ENCODE data around the gene EFNA5.

Gene EFNA5

GRCh38 chr5:107430071-107430625 is 240.6 kb downstream of the EFNA5 start:
- DNase-seq (ENCODE audit: low read depth, low spot score), result no peak

DNA sequence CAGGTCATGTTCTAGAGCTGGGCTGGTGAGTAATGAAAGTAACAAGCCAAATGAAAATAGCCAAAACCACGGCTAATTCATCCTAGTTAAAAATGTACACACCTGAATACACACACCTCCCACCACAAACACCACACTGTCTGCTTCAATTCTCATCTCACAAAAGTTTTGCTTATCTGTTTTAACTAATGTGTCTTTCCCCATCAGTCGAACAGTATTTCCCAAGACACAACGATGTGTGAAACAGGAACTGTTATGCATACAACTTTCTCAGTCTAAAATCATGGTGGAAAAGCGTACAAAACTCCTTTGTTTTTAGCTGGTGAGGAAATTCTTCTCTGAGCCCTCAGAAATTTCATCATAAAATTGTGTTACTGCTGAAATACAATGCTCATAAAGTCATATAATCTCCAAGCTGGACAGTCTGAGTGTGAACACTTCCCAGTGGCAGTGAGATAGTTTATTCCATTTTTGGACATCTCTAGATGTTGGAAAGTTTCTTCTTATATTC is 242.4 kb downstream of the EFNA5 start:
- DNase-seq (ENCODE audit: low read depth, low spot score), result no peak

DNA sequence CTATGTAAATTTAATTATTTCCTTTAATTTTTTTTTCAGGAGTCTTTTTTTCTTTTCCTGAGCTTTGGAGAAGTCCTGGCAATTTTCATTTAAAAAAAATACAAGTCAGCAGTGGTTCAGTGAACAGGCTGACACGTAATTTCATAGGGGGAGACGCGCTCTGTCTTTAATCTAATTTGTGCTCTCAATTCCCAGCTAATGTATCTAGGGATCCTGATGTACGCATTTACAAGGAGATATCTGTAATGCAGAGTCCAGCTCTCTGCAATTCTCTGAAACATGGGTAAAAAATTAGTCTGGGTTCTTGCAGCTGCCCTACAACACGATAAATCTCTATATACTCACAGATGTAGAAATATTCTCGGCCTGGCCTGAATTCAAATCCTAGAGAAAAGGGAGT is 243.9 kb downstream of the EFNA5 start:
- no peak for DNase-seq (ENCODE audit: low read depth, low spot score)

GRCh38 chr5:107426209-107426608 is 244.5 kb downstream of the EFNA5 start:
- no peak for DNase-seq (ENCODE audit: low read depth, low spot score)

GRCh38 chr5:107425541-107426031 is 245.2 kb downstream of the EFNA5 start:
- DNase-seq (ENCODE audit: low read depth, low spot score), result no peak

GRCh38 chr5:107424491-107424890 is 246.2 kb downstream of the EFNA5 start:
- no peak for DNase-seq (ENCODE audit: low read depth, low spot score)

DNA sequence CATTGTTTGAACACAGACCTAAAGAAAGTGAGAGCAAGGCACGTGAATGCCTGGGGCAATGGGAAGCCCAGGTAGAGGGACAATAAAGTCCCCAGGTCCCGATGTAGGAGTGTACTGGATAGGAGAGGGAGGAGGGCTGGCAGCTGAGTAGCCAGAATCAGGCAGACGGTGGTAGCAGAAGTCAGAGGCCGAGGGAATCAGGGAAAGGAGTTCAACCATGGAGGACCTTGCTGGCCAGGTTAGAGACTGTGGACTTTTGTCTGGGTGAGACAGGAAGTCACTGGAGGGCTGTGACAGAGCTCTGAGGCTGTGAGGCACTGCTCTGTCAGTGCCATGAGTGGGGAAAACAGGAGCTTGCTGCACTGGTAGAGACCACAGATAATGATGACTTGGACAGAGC is 248.2 kb downstream of the EFNA5 start:
- DNase-seq (ENCODE audit: low read depth, low spot score), result no peak

DNA sequence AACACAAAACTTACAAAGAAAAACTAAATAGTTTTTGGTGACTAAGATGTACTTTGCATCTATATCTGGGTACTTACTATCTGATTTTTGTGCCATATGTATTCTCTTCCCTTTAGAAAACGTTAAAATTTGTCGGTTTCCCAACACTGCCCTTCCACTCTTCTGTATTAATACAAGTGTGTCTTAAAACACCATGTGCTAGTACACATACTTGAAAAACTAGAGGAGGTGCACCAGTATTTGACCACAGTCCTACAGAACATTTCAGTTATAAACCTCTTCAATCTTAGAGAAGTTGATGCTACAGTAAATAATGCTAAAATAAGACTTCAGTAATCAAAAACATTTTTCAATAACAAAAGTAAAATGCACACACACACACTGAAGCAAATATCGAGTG is 251.2 kb downstream of the EFNA5 start:
- DNase-seq (ENCODE audit: low read depth, low spot score), result no peak

GRCh38 chr5:107418902-107419301 is 251.8 kb downstream of the EFNA5 start:
- no peak for DNase-seq (ENCODE audit: low read depth, low spot score)

- DNase-seq (ENCODE audit: low read depth, low spot score), result no peak
Observed at GRCh38 chr5:107418071-107418470, 252.7 kb downstream of the EFNA5 start.

DNA sequence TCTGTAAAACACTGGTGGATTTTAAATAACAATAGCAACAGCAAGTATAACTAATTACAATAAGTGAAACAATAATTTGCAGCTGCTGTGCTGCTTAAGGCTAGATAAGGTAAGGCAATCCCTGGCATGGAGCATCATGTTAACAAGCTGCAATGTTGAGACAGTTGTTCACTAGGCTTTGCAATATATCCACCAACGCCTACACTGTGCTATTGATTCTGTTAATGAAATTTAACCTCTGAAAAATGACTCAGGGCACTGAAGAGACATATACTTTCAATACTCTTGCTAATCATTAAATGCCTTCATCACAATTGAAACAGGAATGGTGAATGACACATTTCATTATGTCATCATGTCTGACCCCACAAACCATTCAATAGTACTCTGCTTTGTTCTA is 255.0 kb downstream of the EFNA5 start:
- DNase-seq (ENCODE audit: low read depth, low spot score), result no peak

DNA sequence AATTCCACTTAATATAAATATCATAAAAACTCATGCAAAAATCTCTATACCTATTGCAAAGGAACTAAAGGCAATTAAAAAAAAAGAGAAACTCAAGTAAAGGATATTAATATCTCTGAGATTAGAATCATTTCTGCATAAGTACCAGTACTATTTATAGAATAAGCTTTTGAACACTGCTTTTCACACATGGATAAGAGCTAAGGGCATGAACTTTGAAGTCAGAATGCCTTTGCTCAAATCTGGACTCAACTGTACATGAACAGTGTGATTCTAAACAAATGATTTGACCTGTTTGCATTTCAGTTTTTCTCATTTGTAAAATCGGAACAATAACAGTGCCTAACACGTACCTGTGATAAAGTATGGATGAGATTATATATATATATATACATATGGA is 255.9 kb downstream of the EFNA5 start:
- DNase-seq (ENCODE audit: low read depth, low spot score), result no peak

- DNase-seq (ENCODE audit: low read depth, low spot score), result no peak
Observed at GRCh38 chr5:107413754-107414153, 257.0 kb downstream of the EFNA5 start.

- DNase-seq (ENCODE audit: low read depth, low spot score), result no peak
Observed at GRCh38 chr5:107408564-107408963, 262.2 kb downstream of the EFNA5 start.

GRCh38 chr5:107407713-107408298 is 262.9 kb downstream of the EFNA5 start:
- no peak for DNase-seq (ENCODE audit: low read depth, low spot score)

- DNase-seq (ENCODE audit: low read depth, low spot score), result no peak
Observed at GRCh38 chr5:107404595-107405374, 266.0 kb downstream of the EFNA5 start.

DNA sequence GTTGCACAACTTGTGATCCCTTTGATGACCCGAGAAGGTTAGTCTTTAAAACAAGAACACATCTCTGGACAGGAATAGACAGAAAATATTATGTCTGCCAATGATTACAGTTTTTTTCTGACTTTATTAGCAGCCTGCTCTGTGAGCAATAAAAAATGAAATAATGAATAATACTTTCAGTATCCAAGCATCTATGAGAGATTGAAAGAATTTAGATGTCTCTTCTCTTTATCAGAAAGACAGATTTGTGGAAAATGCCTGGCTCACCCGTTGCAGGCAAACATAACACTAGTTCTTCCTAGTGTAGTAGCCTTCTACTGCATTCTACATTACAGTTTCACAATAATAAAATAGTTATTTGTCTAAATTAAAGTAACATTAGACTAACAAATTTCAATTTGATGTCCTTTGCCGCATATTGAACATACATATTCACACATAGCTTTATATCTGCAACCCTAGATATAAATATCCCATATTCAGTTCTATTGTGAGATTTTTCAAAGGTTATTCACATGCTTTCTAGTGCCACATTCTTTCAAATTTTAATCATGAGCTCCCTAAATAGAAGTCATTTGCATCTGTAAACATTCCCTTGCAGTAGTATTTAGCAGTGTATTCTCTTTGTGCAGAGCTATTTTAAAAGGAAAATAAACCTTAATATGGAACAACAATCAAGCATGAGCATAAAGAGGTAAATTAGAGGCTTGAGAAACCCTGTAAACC is 267.3 kb downstream of the EFNA5 start:
- DNase-seq (ENCODE audit: low read depth, low spot score), result no peak

DNA sequence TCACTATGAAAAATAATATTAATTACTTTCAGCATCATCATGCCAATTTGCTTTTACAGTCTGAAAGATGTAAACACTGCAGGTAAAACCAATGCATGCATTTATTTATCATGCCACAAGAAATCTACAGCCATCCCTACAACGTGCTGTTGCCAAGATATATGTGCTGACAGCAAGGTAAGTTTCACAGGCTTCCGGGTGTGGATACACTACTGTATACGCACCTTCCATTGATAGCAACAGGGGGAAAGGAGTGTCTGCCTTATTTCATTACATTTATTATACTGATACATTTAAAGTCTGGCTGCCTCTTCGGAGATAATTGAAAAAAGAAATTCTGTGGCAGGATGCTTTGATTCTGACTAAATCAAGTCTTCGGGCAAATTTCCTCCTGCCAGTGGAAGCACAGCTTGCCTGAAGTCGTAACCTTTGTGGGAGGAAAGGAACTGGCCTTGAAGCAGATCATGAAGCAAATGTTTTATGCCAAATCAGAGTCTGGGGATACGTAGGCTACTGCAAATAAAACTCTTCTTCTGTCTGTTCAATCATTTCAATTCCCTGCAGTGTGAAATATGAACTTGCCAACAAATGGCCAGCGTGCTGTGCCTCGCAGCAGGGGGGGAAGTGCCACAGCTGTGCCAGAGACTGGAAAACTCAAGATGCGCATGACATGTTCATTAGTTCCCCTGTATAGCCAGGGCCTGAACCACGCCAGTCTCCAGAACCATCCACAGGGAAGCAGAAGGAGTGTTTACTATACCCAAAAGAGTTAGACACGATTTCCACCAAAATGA is 268.1 kb downstream of the EFNA5 start:
- DNase-seq (ENCODE audit: low read depth, low spot score), result no peak

DNA sequence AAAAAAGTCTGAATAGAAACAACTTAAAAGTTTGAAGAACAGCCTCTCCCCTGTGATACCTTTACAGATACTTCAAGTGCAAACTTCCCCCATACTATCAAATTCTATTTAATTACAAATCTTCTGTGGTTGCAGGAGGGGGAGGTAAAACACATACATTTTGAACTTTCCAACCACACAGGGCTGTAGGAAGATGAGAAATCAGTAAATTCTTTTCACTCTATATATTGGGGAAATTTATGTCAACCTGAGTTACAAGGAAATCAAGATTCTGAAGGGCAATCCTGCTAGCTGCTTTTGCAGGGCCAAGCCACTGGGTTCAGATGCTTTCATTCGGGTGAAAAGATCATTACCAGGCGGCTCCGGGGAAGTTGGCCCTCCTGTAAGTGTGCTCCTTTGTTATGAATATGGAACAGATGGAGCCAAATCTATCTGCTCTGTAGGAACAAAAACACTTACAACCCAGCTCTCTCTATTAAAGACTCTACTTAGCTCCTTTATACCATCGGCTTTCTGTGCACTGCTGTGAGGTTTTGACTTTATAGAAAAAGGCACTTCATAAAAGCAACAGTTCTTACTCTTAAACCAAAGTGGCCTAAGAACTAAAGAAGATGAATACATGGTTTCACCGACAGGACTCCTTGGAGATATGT is 269.1 kb downstream of the EFNA5 start:
- DNase-seq (ENCODE audit: low read depth, low spot score), result no peak

DNA sequence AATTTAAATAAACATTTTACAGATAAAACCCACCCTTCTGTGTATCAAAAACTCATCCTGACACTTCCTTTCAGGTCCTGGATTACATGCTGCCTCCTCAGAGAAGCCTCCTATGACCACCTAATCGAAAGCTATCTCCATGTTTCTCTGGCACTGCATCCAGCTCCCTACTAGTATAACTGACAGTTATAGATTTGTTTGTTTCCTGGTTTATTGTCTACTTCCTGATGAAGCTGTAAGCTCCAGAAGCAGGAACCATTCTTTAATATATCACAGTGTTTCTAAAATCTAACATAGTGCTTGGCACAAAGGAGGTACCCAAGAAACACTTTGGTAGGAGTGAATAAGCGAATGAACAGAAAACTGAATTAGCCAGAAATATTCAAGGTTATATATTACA is 270.4 kb downstream of the EFNA5 start:
- no peak for DNase-seq (ENCODE audit: low read depth, low spot score)

DNA sequence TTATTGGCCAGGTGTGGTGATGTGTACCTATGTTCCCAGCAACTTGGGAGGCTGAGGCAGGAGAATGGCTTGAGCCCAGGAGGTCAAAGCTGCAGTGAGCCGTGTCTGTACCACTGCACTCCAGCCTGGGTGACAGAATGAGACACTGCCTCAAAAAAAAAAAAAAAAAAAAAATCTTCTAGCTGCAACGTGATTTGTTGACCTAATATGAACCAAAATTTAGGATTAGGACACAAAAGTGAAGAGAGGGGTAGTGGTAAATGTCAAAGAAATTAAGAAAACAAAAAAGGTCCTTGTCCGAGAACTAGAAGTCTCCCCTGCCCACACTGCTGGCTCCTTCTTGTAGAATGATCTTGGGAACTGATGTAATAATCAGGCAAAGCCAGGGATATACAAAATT is 272.0 kb downstream of the EFNA5 start:
- DNase-seq (ENCODE audit: low read depth, low spot score), result no peak

Measured in activated naive CD8-positive, alpha-beta T cell treated with anti-CD3 and anti-CD28 coated beads, Interleukin-2, amount 50 U/mL, for 16 hours (primary cell).